Activated CD4-positive, alpha-beta T cell treated with anti-CD3 and anti-CD28 coated beads for 24 hours (primary cell): Measurements from ENCODE around the gene ETFDH.
"Not testable (repeated sequence)": the region's sequence is repeated elsewhere in the genome, so short reads cannot be mapped to it uniquely, and the experiment has no call there.

Experiments used
- DNase-seq, 2 donors: peaks; one replicate each; pipeline ENCODE4 v3.0.0-alpha.2; 2020; ENCODE audit warnings: low read depth in 2 of 2

ETFDH gene

GRCh38 chr4:158754385-158755180 is 82.5 kb downstream of the ETFDH start:
- no peak for DNase-seq

- not testable (repeated sequence) for DNase-seq
Measured at GRCh38 chr4:158755819-158756218, 83.7 kb downstream of the ETFDH start.

GRCh38 chr4:158756588-158756987 is 84.5 kb downstream of the ETFDH start:
- DNase-seq, result no peak

GRCh38 chr4:158758142-158758541 is 86.0 kb downstream of the ETFDH start:
- no peak for DNase-seq

GRCh38 chr4:158758703-158759102 is 86.6 kb downstream of the ETFDH start:
- no peak for DNase-seq
